WTC11 (cell line): ENCODE data around the gene PLEKHF1. TPM values are rescaled to one million over a fixed set of nuclear protein-coding genes. Genes with fewer than 3 reads are reported as not detected.
A peak's percentile ranks its signal among the peaks of the same experiment; 100 is the strongest.

ENCODE experiments used
- ATAC-seq: fragments of 200-7000 bp; cut with Tn5 transposase; 2 replicates; pipeline ENCODE4 v1.10.0; 2021; ENCODE audit warnings: mild to moderate bottlenecking, moderate library complexity
- CTCF ChIA-PET: fragments of 300-600 bp; sonication (Branson Sonifier 250); formaldehyde crosslinking; loops from one replicate; lab custom pipeline; 2021; ENCODE audit warnings: antibody characterized with exemption; lab: Charles Lee
- POLR2A ChIA-PET: fragments of 350-600 bp; sonication (Branson Sonifier 250); formaldehyde crosslinking; loops from one replicate; lab custom pipeline; 2021; ENCODE audit warnings: antibody characterized with exemption; lab: Charles Lee
- DNase-seq: peaks from one replicate; pipeline ENCODE4 v3.0.0; 2021; ENCODE audit warnings: low spot score
- H3K27ac Mint-ChIP-seq: 2 replicates; pipeline ENCODE4 v1.8.0; 2021; ENCODE audit warnings: mixed read lengths
- H3K27me3 Mint-ChIP-seq: 2 replicates; pipeline ENCODE4 v1.8.0; 2021; ENCODE audit warnings: low read depth, mild to moderate bottlenecking, moderate library complexity, mixed read lengths
- H3K36me3 Mint-ChIP-seq: 2 replicates; pipeline ENCODE4 v1.8.0; 2021; ENCODE audit warnings: mixed read lengths
- H3K4me1 Mint-ChIP-seq: 2 replicates; pipeline ENCODE4 v1.8.0; 2022; ENCODE audit warnings: mixed read lengths
- H3K4me3 Mint-ChIP-seq: 2 replicates; pipeline ENCODE4 v1.8.0; 2021; ENCODE audit warnings: mild to moderate bottlenecking, moderate library complexity, mixed read lengths
- H3K9me3 Mint-ChIP-seq: 2 replicates; pipeline ENCODE4 v1.8.0; 2021; ENCODE audit warnings: mixed read lengths
- ESRRA ChIP-seq: sonication (generic); formaldehyde crosslinking; IDR thresholded peaks from 2 replicates; pipeline ENCODE4 v1.8.1; 2022; ENCODE audit warnings: mild to moderate bottlenecking, missing genetic modification reagents, borderline replicate concordance
- ETV6 ChIP-seq: sonication (generic); formaldehyde crosslinking; IDR thresholded peaks from 2 replicates; pipeline ENCODE4 v1.8.1; 2022; ENCODE audit warnings: mild to moderate bottlenecking, missing genetic modification reagents
- FOXP1 ChIP-seq: sonication (generic); formaldehyde crosslinking; IDR thresholded peaks from 2 replicates; pipeline ENCODE4 v1.8.0; 2022; ENCODE audit warnings: missing genetic modification reagents, mild to moderate bottlenecking, moderate library complexity, borderline replicate concordance
- GRHL2 ChIP-seq: fragments of 250-450 bp; sonication (Bioruptor Pico); IDR thresholded peaks from 2 replicates; pipeline ENCODE4 v1.8.0; 2022; ENCODE audit warnings: mild to moderate bottlenecking, moderate library complexity; ENCODE audit not compliant: insufficient replicate concordance, severe bottlenecking
- NR3C1 ChIP-seq: sonication (generic); formaldehyde crosslinking; conservative IDR thresholded peaks from 2 replicates; pipeline ENCODE4 v1.8.1; 2023; ENCODE audit warnings: low read depth, mild to moderate bottlenecking, missing genetic modification reagents
- SMAD3 ChIP-seq: sonication (generic); formaldehyde crosslinking; IDR thresholded peaks from 2 replicates; pipeline ENCODE4 v1.8.0; 2022; ENCODE audit warnings: missing genetic modification reagents, mild to moderate bottlenecking, borderline replicate concordance
- ZNF219 ChIP-seq: sonication (generic); formaldehyde crosslinking; IDR thresholded peaks from 2 replicates; pipeline ENCODE4 v1.8.0; 2023; ENCODE audit warnings: missing genetic modification reagents, mild to moderate bottlenecking, borderline replicate concordance
- ZNF232 ChIP-seq: sonication (generic); formaldehyde crosslinking; IDR thresholded peaks from 2 replicates; pipeline ENCODE4 v1.8.0; 2022; ENCODE audit warnings: mild to moderate bottlenecking, missing genetic modification reagents
- total RNA-seq: library from RNA; stranded (reverse); gene quantifications from 3 replicates; pipeline ENCODE4 v1.2.3, GENCODE V29; 2021
- TF ChIP-seq, protein P1 (sequence below): sonication (generic); formaldehyde crosslinking; IDR thresholded peaks from 2 replicates; pipeline ENCODE4 v1.8.1; 2022; ENCODE audit warnings: missing genetic modification reagents, borderline replicate concordance
- TF ChIP-seq, protein P2 (sequence below): fragments of 250-450 bp; sonication (Bioruptor Pico); IDR thresholded peaks from 2 replicates; pipeline ENCODE4 v1.9.0; 2021; ENCODE audit warnings: moderate library complexity, mild to moderate bottlenecking, inconsistent platforms, borderline replicate concordance
- TF ChIP-seq, protein P3 (sequence below): fragments of 250-450 bp; sonication (Bioruptor Pico); IDR thresholded peaks from 2 replicates; pipeline ENCODE4 v1.9.0; 2021; ENCODE audit warnings: mild to moderate bottlenecking
- TF ChIP-seq, protein P4 (sequence below): sonication (generic); formaldehyde crosslinking; IDR thresholded peaks from 2 replicates; pipeline ENCODE4 v1.8.1; 2022; ENCODE audit warnings: low read depth, mild to moderate bottlenecking, moderate library complexity, missing genetic modification reagents, borderline replicate concordance

Gene PLEKHF1
- total RNA-seq, 1 experiment from 2014 or later: 17.9 TPM

DNA sequence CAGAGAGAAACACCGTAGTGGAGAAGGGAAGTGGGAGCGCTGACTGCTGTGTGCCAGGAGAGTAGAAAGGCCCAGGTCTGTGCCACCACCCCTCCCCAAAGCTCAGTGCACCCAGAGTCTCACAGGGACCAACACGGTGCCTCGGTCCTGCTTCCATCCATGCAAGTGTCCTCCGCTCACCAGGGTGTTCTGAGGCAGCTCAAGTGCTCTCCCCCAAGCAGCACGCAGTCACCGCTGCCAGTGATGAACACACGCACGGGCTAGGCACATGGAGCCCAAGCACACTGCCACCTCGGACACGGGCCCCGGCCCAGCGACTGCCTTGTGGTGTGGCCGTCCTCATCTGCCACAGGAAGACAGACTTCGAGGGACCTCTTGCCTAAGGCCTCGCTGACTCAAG is 48.7 kb upstream of the PLEKHF1 start:
- ATAC-seq (no peak), DNase-seq (no peak)
- ChIA-PET CTCF (interaction anchor here (1.7 kb wide), 1 partner anchor 143 kb away, joined by 4 read pairs; no protein-coding TSS in a partner anchor), POLR2A (interaction anchor here (1.2 kb wide), 1 partner anchor 10 kb away, joined by 4 read pairs; the partner anchor contains the start of gene POP4)
- H3K27ac Mint-ChIP-seq: no peak overlapping the region; the same call in 1 of the 2 replicates
- TF ChIP-seq FOXP1 (CRISPR knock-in tag): no peak
- TF ChIP-seq NR3C1: no peak
- TF ChIP-seq, all 79 proteins: peak for 0
- H3K9me3 Mint-ChIP-seq: no peaks in the 10 kb centered on the region
- no peaks in the 10 kb centered on the region; the same call in 1 of the 2 replicates for H3K27me3 Mint-ChIP-seq
- no peaks in the 10 kb centered on the region for H3K4me1 Mint-ChIP-seq
- H3K4me3 Mint-ChIP-seq: no peak overlapping the region
- peaks cover 35% of the 10 kb centered on the region for H3K36me3 Mint-ChIP-seq

DNA sequence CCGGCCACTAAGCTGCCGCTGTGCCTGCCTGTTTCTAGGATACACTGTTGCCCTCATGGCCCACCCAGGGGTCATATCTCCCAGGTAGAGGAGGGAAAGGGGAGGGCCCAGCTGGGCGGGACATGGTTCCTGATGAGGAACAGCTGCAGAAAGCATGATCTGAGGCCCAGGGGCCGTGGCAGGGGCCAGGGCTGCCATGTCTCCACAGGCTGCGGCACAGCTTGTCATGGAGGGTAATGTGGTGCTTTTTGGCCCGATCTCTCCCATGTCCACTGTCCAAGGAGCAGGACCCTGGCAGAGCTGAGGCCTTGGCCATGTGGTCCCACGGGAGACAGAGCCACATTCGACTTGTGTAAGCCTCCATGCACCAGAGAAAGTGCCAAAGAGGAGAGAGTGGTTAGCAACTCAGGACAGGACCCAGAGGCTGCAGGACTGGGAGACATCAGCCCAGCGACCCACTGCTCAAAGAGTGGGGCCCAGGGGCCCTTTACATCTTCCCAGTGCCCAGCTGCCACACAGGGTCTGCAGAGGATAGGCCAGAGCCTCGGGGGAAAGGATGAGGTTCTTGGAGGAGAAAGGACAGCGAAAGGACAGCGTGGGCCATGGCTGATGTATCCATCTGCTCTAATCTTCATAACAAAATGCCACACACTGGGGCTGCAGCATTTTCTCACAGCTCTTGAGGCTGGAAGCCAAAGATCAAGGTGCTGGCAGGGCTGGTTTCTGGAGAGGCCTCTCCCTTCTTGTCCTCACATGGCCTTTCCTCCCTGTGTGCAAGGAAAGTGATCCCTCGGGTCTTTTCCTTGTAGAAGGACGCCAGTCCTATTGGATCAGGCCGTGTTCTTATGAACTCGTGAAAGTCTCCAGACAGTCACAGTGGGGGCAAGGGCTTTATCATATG is 47.6 kb upstream of the PLEKHF1 start:
- no peak overlapping the region for H3K4me3 Mint-ChIP-seq
- DNase-seq: no peak
- POLR2A ChIA-PET: interaction anchor here (1.2 kb wide), 1 partner anchor 11 kb away, joined by 4 read pairs; the partner anchor contains the start of gene POP4

DNA sequence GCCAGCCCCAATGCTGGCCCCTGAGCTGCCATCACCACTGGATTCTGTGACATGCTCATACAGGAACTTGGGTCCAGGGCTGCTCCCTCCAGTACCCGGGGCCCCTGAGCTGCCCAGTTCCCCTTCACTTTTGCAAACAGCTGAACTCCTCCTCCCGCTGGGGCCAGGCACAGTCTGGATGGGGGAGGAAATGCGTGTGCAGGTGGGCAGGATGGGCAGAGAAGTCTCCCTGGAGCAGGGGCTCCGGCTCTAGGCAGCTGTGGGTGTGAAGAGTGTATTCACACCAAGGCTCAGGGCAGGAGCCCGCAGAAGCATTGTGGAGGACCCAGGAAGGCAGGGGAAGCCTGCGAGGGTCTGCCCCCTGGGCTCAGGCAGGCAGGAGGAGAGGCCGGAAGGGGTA is 46.8 kb upstream of the PLEKHF1 start:
- H3K27ac Mint-ChIP-seq: no peak overlapping the region
- no peak for ATAC-seq
- H3K4me3 Mint-ChIP-seq: no peak overlapping the region

More for the DNA sequence above, 47.6 kb upstream of the PLEKHF1 start:
- Mint-ChIP-seq H3K4me1 (no peaks in the 10 kb centered on the region), H3K27me3 (no peaks in the 10 kb centered on the region; the same call in 1 of the 2 replicates), H3K36me3 (peaks cover 26% of the 10 kb centered on the region), H3K9me3 (no peaks in the 10 kb centered on the region), H3K27ac (peak overlapping the region; percentile 77)
- TF ChIP-seq ZNF232 (CRISPR knock-in tag): no peak
- CTCF ChIA-PET: interaction anchor here (1.2 to 2.0 kb wide), 3 partner anchors 51 to 142 kb away, joined by 4 to 10 read pairs (median 4); no protein-coding TSS in a partner anchor
- ATAC-seq: no peak

More for the DNA sequence above, 46.8 kb upstream of the PLEKHF1 start:
- H3K36me3 Mint-ChIP-seq: peaks cover 18% of the 10 kb centered on the region
- POLR2A ChIA-PET: no interaction called here
- CTCF ChIA-PET: interaction anchor here (1.2 to 4.4 kb wide), 3 partner anchors 8 to 140 kb away, joined by 4 to 20 read pairs (median 10); no protein-coding TSS in a partner anchor
- TF ChIP-seq ESRRA: no peak
- no peak for TF ChIP-seq GRHL2 (CRISPR knock-in tag)
- TF ChIP-seq ETV6 (CRISPR knock-in tag): no peak
- TF ChIP-seq, protein P1, sequence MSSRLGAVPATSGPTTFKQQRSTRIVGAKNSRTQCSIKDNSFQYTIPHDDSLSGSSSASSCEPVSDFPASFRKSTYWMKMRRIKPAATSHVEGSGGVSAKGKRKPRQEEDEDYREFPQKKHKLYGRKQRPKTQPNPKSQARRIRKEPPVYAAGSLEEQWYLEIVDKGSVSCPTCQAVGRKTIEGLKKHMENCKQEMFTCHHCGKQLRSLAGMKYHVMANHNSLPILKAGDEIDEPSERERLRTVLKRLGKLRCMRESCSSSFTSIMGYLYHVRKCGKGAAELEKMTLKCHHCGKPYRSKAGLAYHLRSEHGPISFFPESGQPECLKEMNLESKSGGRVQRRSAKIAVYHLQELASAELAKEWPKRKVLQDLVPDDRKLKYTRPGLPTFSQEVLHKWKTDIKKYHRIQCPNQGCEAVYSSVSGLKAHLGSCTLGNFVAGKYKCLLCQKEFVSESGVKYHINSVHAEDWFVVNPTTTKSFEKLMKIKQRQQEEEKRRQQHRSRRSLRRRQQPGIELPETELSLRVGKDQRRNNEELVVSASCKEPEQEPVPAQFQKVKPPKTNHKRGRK (CRISPR knock-in tag): no peak
- TF ChIP-seq ZNF219 (CRISPR knock-in tag): no peak
- no peak for TF ChIP-seq SMAD3 (CRISPR knock-in tag)
- TF ChIP-seq, protein P2, sequence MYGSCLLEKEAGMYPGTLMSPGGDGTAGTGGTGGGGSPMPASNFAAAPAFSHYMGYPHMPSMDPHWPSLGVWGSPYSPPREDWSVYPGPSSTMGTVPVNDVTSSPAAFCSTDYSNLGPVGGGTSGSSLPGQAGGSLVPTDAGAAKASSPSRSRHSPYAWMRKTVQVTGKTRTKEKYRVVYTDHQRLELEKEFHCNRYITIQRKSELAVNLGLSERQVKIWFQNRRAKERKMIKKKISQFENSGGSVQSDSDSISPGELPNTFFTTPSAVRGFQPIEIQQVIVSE (CRISPR knock-in tag): no peak
- TF ChIP-seq, protein P3, sequence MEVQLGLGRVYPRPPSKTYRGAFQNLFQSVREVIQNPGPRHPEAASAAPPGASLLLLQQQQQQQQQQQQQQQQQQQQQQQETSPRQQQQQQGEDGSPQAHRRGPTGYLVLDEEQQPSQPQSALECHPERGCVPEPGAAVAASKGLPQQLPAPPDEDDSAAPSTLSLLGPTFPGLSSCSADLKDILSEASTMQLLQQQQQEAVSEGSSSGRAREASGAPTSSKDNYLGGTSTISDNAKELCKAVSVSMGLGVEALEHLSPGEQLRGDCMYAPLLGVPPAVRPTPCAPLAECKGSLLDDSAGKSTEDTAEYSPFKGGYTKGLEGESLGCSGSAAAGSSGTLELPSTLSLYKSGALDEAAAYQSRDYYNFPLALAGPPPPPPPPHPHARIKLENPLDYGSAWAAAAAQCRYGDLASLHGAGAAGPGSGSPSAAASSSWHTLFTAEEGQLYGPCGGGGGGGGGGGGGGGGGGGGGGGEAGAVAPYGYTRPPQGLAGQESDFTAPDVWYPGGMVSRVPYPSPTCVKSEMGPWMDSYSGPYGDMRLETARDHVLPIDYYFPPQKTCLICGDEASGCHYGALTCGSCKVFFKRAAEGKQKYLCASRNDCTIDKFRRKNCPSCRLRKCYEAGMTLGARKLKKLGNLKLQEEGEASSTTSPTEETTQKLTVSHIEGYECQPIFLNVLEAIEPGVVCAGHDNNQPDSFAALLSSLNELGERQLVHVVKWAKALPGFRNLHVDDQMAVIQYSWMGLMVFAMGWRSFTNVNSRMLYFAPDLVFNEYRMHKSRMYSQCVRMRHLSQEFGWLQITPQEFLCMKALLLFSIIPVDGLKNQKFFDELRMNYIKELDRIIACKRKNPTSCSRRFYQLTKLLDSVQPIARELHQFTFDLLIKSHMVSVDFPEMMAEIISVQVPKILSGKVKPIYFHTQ (CRISPR knock-in tag): no peak
- TF ChIP-seq, protein P4, sequence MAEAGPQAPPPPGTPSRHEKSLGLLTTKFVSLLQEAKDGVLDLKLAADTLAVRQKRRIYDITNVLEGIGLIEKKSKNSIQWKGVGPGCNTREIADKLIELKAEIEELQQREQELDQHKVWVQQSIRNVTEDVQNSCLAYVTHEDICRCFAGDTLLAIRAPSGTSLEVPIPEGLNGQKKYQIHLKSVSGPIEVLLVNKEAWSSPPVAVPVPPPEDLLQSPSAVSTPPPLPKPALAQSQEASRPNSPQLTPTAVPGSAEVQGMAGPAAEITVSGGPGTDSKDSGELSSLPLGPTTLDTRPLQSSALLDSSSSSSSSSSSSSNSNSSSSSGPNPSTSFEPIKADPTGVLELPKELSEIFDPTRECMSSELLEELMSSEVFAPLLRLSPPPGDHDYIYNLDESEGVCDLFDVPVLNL (CRISPR knock-in tag): no peak
- no peak for TF ChIP-seq ZNF232 (CRISPR knock-in tag)
- H3K9me3 Mint-ChIP-seq: no peaks in the 10 kb centered on the region
- H3K4me1 Mint-ChIP-seq: no peaks in the 10 kb centered on the region
- no peak for DNase-seq
- no peaks in the 10 kb centered on the region; the same call in 1 of the 2 replicates for H3K27me3 Mint-ChIP-seq
